NCI-H1930 (cell line): Measurements from ENCODE around the gene ZDHHC17.
A peak's percentile ranks its signal among the peaks of the same experiment; 100 is the strongest.
"Not testable (repeated sequence)": the region's sequence is repeated elsewhere in the genome, so short reads cannot be mapped to it uniquely, and the experiment has no call there.

Experiments used
- DNase-seq, 2 experiments: peaks; one replicate each; lab custom pipeline; 2025; lab: John Stamatoyannopoulos, UW

ZDHHC17 gene, protein sequence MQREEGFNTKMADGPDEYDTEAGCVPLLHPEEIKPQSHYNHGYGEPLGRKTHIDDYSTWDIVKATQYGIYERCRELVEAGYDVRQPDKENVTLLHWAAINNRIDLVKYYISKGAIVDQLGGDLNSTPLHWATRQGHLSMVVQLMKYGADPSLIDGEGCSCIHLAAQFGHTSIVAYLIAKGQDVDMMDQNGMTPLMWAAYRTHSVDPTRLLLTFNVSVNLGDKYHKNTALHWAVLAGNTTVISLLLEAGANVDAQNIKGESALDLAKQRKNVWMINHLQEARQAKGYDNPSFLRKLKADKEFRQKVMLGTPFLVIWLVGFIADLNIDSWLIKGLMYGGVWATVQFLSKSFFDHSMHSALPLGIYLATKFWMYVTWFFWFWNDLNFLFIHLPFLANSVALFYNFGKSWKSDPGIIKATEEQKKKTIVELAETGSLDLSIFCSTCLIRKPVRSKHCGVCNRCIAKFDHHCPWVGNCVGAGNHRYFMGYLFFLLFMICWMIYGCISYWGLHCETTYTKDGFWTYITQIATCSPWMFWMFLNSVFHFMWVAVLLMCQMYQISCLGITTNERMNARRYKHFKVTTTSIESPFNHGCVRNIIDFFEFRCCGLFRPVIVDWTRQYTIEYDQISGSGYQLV

DNA sequence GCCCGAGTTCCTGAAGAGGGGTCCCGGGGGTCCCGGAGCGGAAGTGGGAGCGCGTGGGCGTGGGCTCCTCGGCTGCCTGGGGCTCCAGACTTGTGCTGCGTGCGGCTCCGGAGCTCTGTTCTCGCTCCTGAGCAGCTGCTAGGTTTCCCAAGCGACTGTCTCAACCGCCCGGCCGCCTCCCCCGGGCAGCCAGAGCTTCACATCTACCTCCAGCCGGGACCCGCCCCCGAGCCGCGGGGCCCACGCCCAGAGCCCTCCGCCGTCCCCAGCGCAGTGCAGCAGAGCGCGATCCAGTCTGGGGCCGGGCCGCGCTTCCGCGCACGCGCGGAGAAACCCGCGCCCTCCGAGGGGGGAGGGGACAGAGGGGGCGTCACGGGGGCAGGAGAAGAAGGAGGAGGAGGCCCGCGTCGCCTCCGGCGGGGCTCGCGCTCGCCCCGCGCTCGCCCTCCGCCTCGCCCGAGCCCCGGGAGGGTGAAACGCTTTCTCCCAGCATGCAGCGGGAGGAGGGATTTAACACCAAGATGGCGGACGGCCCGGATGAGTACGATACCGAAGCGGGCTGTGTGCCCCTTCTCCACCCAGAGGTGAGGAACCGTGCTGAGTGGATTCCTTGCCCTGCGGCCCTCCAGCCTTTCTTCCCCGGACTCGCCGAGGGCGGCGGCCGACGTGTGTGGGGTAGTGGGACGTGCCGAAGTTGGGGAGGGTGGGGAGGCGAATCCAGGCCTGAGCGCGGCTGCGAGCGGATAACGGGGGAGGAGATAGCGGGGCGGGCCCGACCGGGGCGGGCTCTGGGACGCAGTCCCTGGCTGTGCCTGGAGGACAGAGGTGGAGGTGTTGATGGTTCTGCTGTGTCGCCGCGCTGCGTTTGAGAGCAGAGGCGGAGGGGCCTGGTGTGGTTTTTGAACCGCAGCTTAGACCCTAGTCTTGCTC lies at the start of gene ZDHHC17:
Gene ZDHHC17, plus strand, starts transcription at position 370 of the 930 bp plus-strand sequence. Its CDS starts 122 bp downstream, at position 492.
- peak; percentile 85 to 87 for DNase-seq

DNA sequence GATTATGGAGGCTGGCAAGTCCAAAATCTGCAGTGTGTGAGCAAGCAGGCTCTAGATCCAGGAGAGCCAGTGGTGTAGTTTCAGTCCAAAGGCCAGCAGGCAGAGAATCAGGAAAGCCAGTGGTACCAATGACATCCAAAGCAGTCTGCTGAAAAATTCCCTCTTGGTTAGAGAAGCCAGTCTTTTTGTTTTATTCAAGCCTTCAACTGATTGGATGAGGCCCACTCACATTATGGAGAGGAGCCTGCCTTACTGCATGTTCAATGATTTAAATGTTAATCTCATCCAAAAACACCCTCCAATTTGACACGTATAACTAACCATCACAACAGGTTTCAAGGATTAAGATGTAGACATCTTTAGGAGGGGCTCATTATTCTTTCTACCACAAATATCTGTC lies 49.5 kb upstream of the ZDHHC17 start:
- no peak for DNase-seq

DNA sequence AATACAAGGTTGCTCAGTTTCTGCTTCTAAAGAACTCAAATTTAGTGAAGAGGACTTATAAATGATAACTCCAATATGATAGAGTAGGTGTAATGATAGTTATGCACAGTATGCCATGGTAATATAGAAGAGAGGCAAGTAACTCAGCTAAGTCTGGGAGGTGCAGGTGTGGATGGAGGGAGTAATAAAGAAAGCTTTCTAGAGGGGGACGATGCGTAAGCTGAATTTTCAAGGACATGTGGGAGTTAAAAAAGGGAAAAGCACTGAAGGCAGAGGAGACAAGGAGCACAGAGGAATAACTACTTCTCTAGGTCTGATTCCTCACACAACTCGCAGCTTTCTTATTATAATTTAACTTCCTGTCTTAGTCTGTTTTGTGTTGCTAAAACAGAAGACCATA lies 49.1 kb upstream of the ZDHHC17 start:
- no peak for DNase-seq

DNA sequence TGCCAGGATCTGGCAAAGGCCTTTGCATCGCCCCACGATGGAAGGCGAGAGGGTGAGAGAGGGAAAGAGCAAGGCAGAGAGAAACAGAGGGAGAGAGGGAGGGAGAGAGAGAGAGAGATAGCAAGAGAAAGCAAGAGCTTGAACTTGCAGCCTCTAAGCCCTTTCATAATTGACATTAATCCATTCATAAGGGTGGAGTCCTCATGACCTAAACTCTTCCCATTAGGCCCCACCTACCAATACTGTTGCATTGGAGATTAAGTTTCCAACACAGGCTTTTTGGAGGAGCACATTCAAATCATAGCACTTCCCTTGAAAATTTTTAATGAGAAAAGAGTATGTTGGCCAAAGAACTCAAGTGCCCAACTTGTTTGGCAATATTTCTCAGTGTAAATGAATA lies 48.6 kb upstream of the ZDHHC17 start:
- DNase-seq, result no peak

DNA sequence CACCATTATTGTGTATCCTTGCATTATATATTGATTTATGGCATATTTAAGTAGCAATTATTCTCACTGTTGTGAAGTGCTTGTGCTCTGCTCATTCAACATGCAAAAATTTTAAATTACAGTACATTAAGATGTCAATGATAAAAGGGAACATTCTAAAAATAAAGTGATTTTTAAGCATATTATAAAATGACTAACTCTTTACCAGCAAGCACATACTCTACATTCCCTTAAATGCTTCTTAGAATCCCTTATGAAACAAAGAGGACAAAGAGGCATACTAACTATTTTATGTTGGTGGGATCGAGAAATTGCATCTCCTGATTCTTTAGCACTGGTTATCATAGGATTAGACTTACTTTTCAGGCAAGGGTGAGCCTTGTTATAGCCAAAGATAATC lies 46.6 kb upstream of the ZDHHC17 start:
- DNase-seq, result no peak

DNA sequence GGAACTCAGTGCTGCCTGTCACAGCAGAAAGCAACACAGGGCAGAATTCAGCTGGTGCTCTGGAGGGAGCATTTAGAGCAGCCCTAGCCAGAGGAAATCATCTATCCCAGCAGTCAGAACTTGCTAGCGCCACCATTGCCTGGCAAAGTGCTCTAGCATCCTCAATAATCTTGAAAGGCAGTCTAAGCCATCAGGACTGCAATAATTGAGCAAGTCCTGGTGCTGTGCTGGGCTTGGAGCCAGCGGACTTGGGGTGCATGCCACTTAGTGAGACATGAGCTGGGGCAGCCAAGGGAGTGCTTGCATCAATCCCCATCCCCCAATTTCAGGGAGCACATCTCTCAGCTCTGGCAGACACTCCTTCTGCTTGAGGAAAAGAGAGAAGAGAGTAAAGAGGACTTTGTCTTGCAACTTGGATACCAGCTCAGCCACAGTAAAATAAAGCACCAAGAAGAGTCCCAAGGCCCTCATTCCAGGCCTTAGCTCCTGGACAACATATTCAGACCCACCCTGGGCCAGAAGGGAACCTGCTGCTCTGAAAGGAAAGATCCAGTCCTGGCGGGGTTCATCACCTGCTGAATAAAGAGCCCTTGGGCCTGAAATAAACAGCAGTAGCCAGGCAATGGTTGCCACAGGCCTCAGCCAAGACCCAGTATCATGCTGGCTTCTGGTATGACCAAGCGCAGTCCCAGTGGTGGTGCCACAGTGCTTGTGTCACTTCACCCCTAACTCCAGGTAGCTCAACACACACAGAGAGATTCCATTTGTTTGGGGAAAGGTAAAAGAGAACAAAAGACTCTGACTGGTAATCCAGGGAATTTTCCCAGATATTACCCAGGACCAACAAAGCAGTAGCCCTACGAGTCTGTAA lies 44.5 kb upstream of the ZDHHC17 start:
- no peak for DNase-seq

DNA sequence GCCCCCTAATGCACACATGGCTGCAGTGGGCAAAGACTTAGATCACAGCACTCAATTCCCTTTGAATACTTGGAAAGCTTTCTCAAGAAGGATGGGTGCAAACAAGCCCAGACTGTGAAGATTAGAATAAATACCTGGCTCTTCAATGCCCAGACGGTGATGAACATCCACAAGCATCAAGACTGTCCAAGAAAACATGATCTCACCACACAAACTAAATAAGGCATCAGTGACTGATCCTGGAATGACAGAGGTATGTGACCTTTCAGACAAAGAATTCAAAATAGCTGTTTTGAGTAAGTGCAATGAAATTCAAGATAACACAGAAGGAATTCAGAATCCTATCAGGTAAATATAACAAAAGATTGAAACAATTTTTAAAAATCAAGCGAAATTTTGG lies 43.8 kb upstream of the ZDHHC17 start:
- no peak for DNase-seq

DNA sequence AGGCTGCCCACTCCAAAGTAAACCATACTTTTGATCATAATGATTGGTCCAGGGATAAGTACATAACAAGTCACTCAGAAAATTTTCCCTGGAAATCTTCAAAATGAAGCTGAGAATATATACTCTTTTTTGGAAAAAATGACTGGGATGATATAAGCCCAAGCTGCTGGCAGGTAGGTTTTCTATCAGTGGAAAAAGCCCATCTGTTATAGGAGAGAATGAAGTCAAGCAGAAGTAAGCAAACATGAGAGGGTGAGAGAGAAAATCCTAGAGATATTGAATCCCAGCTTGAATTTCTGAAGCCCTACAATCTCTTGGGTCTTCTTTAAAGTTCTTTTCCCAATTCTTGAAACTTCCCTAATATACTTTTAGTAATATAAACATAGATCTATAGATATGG lies 37.3 kb upstream of the ZDHHC17 start:
- DNase-seq, result no peak

DNA sequence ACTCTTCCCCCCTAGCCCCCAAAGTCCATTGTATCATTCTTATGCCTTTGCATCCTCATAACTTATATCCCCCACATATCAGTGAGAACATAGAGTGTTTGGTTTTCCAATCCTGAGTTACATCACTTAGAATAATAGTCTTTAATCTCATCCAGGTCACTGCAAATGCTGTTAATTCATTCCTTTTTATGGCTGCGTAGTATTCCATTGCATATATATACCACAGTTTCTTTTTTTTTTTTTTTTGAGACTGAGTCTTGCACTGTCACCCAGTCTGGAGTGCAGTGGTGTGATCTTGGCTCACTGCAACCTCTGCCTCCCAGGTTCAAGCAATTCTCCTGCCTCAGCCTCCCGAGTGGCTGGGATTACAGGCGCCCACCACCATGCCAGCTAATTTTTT lies 31.7 kb upstream of the ZDHHC17 start:
- not testable (repeated sequence) for DNase-seq

DNA sequence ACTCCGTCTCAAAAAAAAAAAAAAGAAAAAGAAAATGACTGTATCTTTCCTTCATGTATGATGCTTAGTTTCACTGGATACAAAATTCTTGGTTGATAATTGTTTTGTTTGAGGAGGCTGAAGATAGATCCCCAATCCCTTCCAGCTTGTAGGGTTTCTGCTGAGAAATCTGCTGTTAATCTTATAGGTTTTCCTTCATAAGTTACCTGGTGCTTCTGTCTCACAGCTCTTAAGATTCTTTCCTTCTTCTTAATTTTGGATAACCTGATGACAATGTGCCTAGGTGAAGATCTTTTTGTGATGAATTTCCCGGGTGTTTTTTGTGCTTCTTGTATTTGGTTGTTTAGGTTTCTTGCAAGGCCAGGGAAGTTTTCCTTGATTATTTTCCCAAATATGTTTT lies 26.2 kb upstream of the ZDHHC17 start:
- not testable (repeated sequence) for DNase-seq

DNA sequence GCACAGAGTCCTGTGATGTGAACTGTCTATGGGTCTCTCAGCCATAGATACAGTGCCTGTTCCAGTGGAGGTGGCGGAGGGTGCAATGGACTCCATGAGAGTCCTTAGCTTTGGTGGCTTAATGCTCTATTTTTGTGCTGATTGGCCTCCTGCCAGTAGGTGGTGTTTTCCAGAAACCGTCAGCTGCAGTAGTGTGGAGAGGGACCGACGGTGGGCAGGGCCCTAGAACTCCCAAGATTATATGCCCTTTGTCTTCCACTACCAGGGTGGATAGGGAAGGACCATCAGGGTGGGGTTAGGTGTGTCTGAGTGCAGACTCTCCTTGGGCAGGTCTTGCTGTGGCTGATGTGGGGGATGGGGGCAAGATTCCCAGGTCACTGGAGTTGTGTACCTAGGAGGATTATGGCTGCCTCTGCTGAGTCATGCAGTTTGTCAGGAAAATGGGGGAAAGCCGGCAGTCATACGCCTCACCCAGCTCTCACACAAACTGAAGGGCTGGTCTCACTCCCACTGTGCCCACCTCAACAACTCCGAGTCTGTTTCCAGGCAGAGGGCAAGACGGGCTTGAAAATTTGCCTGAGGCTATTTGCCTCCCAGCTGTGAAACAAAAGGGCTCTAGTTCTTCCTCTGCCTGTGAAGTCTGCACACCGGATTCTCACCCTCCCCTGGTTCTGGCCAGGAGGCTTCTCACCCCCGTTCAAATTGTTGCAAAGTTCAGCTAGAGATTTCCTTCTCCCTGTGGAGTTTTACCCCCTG lies 24.9 kb upstream of the ZDHHC17 start:
- DNase-seq, result no peak

DNA sequence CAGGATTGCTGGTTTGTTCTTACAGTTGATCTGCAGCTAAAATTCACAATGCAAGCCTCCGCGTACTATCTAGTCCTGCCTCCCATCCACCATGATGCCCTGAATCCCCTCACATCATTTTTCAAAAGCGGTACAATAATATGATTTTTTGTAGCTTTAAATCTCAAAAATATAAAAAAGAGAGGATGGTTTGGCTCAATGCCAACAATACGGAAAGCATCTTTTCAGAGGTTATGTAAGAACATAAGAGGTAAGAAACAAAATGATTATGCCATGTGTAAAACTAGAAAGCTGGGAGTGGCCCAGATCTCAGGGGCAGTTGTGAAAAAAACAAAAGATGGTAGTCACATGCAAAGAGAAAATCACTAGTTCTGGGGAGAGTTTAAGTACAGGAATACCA lies 24.0 kb upstream of the ZDHHC17 start:
- DNase-seq, result no peak

DNA sequence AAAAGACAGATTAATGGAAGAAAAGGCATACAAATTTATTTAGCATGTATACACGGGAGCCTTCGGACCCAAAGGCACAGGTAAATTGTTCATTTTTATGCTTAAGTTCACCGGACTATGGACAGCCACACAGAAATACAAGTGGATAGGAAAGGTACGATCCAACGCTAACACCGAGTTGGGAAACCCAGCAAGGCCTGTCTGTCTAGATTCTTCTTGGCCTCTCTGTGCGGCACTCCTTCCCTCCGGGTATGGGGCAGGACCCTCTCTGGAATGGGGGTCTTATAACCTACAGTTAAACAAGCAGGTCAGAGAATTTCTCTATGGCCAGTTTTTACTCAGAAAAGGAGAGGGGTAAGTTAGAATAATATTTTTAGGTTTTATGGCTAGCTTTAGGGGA lies 23.4 kb upstream of the ZDHHC17 start:
- no peak for DNase-seq

DNA sequence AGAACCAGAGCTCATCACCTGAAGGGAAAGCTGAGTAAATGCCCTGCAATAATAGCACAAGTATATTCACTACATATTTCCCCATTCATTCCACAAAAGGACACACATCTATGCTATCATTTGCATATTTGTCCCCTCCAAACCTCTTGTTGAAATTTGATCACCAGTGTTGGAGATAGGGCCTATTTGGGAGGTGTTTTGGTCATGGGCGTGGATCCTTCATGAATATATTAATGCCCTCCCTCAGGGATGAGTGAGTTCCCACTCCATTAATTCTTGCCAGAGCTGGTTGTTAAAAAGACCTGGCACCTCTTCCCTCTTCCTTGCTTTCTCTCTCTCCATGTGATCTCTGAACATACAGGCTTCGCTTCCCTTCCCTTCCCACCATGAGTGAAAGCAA lies 18.6 kb upstream of the ZDHHC17 start:
- DNase-seq, result no peak

DNA sequence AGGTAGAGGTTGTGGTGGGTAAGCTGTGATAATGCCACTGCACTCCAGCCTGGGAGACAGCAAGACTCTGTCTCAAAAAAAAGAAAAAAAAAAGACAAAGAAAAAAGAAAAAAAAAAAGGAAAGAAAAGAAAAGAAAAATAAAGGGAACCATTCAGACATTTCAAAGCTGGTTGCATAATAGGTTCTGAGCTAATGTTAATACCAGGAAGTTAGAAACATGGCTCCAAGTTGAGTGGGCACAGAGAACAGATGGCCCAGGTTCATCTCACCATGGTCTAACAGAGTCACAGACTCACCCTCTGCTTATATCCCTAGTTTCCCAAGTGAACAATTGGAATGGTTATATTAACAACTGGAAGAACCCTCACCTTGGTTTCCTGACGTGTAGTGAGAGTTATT lies 17.4 kb upstream of the ZDHHC17 start:
- no peak for DNase-seq

DNA sequence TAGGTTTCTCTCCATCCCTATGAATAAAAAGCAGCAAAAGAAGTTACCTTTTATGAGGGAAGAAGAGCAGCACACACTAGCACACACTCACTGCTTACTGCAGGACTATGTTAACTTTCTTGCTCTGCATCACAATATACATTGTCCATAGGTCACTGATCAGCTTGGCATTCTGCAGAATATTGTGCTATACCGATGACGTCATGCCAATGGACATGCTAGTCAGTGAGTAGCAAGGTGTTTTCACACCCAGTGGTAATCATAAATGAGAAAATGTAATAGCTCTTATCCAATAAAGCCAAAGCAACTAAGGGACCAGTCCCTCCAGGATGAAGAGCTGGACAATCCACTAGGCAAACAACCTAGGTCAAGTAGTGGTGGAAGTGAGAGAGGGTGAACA lies 16.7 kb upstream of the ZDHHC17 start:
- DNase-seq, result no peak

DNA sequence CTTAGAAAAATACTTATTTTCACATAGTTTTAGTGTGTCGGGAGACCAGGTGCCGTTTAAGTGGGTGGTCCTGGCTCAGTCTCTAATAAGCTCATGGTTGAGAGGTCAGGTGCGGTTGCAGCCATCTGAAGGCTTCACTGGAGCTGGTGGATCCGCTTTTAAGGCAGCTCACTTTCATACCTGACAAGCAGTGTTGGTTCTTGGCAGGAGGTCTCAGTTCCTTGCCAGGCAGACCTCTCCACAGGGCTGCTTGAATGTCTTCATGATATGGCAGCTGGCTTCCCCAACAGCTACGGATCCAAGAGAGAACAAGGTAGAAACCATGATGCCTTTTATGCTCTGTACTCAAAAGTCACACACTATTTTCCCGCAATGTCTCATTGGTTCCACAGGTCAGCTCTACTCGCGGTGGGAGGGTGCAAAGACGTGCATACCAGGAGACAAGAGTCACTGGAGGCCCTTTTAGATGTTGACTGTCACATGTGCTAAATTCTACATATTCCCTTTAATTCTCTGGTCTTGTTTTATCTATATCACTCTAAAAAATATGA lies 8.0 kb upstream of the ZDHHC17 start:
- no peak for DNase-seq

DNA sequence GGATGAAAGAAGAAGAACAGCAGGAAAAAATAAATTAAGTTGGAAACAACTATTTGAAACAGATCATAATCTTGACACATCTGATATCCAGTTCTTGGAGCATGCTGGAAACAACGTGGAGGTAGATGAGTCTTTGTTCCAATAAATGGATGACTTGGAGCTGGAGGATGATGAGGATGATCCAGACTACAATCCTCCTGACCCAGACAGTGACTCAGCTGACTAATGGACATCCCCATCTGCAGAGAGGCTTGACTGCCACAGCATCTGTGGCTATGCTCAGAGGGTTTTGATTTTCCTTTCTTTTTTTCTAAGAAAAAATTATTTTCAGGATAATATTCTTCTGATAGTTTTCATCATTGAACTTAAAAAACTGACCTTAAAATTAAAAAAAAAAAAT lies 6.2 kb upstream of the ZDHHC17 start:
- DNase-seq, result no peak

DNA sequence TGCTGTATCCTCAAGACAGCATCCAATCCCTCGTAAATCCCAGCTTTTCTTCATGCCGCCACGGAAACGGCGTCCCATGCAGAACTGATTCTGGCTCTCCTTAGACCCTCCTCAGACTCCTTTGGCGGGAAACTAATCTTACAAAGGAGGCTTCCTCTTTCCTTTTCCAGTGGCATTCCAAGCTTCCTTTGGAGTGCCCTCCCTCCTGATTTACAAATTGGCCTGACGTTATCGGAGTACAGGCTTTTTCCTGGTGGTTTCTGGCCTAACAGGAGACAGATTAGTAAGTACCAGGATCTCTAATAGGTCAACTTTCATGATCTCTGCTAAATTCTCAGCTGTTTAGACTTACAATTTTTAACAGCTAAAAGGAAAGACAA lies 1.3 kb upstream of the ZDHHC17 start:
- no peak for DNase-seq

DNA sequence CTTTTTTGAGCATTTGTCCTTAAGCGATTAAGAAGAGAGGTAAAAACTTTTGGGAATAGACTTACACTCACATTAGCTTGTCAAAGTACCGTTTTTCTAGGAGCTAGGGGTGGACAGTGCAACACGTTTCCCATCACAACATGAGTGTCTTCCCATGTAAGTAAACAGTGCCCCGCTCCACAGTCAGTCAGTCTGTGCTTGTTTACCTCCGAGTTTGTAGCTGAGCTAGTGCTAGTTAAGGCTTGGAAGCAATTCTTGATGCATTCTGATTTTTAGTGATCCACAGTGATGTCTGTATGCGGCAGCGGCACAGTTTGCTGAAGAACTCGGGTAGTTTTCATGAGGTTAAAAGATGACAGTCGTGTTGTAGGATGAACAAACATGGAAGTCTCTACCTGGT lies 941 bp downstream of the ZDHHC17 start:
- DNase-seq, result no peak

DNA sequence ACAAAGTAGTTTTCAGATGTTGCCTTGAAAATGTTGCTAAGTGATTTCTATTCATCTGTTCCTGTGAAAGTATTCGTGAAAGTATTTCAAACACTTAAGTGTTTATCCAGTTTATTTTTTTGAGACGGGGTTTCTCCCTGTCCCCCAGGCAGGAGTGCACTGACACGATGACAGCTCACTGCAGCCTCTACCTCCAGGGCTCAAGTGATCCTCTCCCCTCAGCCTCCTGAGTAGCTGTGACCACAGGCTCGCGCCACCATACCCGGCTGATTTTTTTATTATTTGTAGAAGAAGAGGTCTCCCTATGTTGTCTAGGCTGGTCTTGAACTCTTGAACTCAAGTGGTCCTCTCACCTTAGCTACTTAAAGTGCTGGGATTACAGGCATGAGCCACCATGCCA lies 1.7 kb downstream of the ZDHHC17 start:
- DNase-seq, result no peak
